HepG2 (cell line): ENCODE measurements around the gene CASKIN2. TPM values are rescaled to one million over a fixed set of nuclear protein-coding genes. Genes with fewer than 3 reads are reported as not detected.

Experiments used
- ARNT2 ChIP-seq: sonication (generic); formaldehyde crosslinking; IDR thresholded peaks from 2 replicates; pipeline ENCODE4 v1.8.0; 2022; ENCODE audit warnings: mild to moderate bottlenecking, low read depth, missing genetic modification reagents, moderate library complexity
- CERS6 ChIP-seq: sonication (generic); formaldehyde crosslinking; IDR thresholded peaks from 2 replicates; pipeline ENCODE4 v1.5.0; 2020; ENCODE audit warnings: missing genetic modification reagents
- GABPB1 ChIP-seq: IDR thresholded peaks from 2 replicates; pipeline ENCODE4 v1.6.1; 2016; ENCODE audit warnings: mild to moderate bottlenecking, missing genetic modification reagents, moderate library complexity, missing compliant biosample characterization
- HNF1B ChIP-seq: sonication (generic); formaldehyde crosslinking; IDR thresholded peaks from 2 replicates; pipeline ENCODE4 v1.5.1; 2020; ENCODE audit warnings: mild to moderate bottlenecking, moderate library complexity, missing genetic modification reagents
- KMT2B ChIP-seq: IDR thresholded peaks from 2 replicates; pipeline ENCODE4 v1.6.1; 2016; ENCODE audit warnings: missing genetic modification reagents, missing compliant biosample characterization
- RAD21 ChIP-seq: fragments of 450-650 bp; formaldehyde crosslinking; IDR thresholded peaks from 2 replicates; pipeline ENCODE4 v1.5.0; 2020; ENCODE audit warnings: mild to moderate bottlenecking
- RCOR2 ChIP-seq: IDR thresholded peaks from 2 replicates; pipeline ENCODE4 v1.6.1; 2016; ENCODE audit warnings: missing biosample characterization, missing genetic modification reagents
- UBTF ChIP-seq: sonication (generic); formaldehyde crosslinking; IDR thresholded peaks from 2 replicates; pipeline ENCODE4 v1.4.0; 2020; ENCODE audit warnings: mild to moderate bottlenecking, missing genetic modification reagents
- ZNF253 ChIP-seq: sonication (generic); formaldehyde crosslinking; IDR thresholded peaks from 2 replicates; pipeline ENCODE4 v1.8.0; 2022; ENCODE audit warnings: mild to moderate bottlenecking, missing genetic modification reagents, borderline replicate concordance
- ZNF280D ChIP-seq: sonication (generic); formaldehyde crosslinking; IDR thresholded peaks from 2 replicates; pipeline ENCODE4 v1.5.1; 2020; ENCODE audit warnings: mild to moderate bottlenecking, missing genetic modification reagents
- ZNF512B ChIP-seq: sonication (generic); formaldehyde crosslinking; IDR thresholded peaks from 2 replicates; pipeline ENCODE4 v1.5.1; 2020; ENCODE audit warnings: missing genetic modification reagents, mild to moderate bottlenecking, borderline replicate concordance
- ZNF577 ChIP-seq: sonication (generic); formaldehyde crosslinking; IDR thresholded peaks from 2 replicates; pipeline ENCODE4 v1.4.0; 2020; ENCODE audit warnings: mild to moderate bottlenecking, low read depth, missing genetic modification reagents, borderline replicate concordance
- ZNF597 ChIP-seq: sonication (generic); formaldehyde crosslinking; IDR thresholded peaks from 2 replicates; pipeline ENCODE4 v1.5.0; 2020; ENCODE audit warnings: missing genetic modification reagents
- ZNF616 ChIP-seq: sonication (generic); formaldehyde crosslinking; IDR thresholded peaks from 2 replicates; pipeline ENCODE4 v1.5.0; 2020; ENCODE audit warnings: low read depth, mild to moderate bottlenecking, missing genetic modification reagents
- polyA plus RNA-seq, 8 experiments: library from polyadenylated mRNA; depleted of rRNA in 3 of 8; stranded (reverse) in 7 of 8; unstranded in 1 of 8; fragments of >200 nt; fragmentation: Illumina TruSeq in 4 of 8; extraction: Trizol in 4 of 8; gene quantifications; 2 replicates each; pipeline versions ENCODE4 v1.2.1 to v1.2.3, GENCODE V29; 2011 to 2016; ENCODE audit warnings: low read depth in 4 of 8, missing spikeins in 1 of 8, mixed read lengths in 1 of 8; ENCODE audit not compliant: insufficient read depth in 1 of 8
- total RNA-seq, 5 experiments: library from RNA; depleted of rRNA; stranded (reverse); fragments of >200 nt; fragmentation: Illumina TruSeq; extraction: Trizol; gene quantifications; 2 replicates each; pipeline ENCODE4 v1.2.3, GENCODE V29; 2016; ENCODE audit warnings: low read depth in 1 of 5

CASKIN2 gene
- total and polyA plus RNA-seq, 2 of the 13 experiments (the other 11 are each of a cell fraction or from before 2014, with no cell fraction given), result 5.2 to 7.8 TPM

- TF ChIP-seq RAD21 (CRISPR knock-in tag) (no peak), UBTF (peak; percentile 63; the same call in 1 of the 2 replicates), CERS6 (CRISPR knock-in tag) (no peak), ZNF512B (CRISPR knock-in tag) (peak; percentile 53), RCOR2 (peak; percentile 66; the same call in 1 of the 2 replicates), HNF1B (CRISPR knock-in tag) (peak; percentile 92), ZNF280D (CRISPR knock-in tag) (peak; percentile 92; the same call in 1 of the 2 replicates), ZNF597 (no peak), ZNF616 (CRISPR knock-in tag) (no peak), ZNF577 (no peak), GABPB1 (peak; percentile 67), ARNT2 (CRISPR knock-in tag) (peak; percentile 89), ZNF253 (no peak), KMT2B (CRISPR knock-in tag) (peak; percentile 55; the same call in 1 of the 2 replicates)
Measured at GRCh38 chr17:75511610-75512575, 3.4 kb downstream of the CASKIN2 start (continued).
